GM21367 (cell line): ENCODE results near the gene KAT2B.
"Not testable (repeated sequence)": the region's sequence is repeated elsewhere in the genome, so short reads cannot be mapped to it uniquely, and the experiment has no call there.

Source experiments
- ATAC-seq: cut with Tn5 transposase; IDR thresholded peaks from one replicate; pipeline ENCODE4 v1.9.1; 2021; ENCODE audit not compliant: unreplicated experiment

KAT2B gene

GRCh38 chr3:20039765-20040547 is at the start of gene KAT2B:
KAT2B (plus strand) TSS chr3:20040446; CDS start chr3:20040478, 32 bp downstream.
- peak; percentile 50 for ATAC-seq

- ATAC-seq, result no peak
Observed at GRCh38 chr3:19994796-19995195, 45.5 kb upstream of the KAT2B start.

DNA sequence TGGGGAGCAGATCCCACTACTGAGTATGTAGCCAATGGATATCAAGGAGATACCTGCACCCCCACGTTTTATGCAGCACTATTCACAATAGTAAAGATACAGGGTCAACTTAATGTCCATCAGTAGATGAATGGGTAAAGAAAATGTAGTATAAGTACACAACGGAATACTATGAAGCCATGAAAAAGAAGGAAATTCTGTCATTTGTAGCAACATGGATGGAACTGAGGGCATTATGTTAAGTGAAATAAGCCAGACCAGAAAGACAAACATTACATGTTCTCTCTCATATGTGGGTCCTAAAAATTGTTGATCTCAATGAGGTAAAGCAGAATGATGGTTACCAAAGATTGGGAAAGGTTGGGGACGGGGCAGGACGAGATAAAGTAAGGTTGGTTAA is 42.7 kb upstream of the KAT2B start:
- ATAC-seq, result no peak

DNA sequence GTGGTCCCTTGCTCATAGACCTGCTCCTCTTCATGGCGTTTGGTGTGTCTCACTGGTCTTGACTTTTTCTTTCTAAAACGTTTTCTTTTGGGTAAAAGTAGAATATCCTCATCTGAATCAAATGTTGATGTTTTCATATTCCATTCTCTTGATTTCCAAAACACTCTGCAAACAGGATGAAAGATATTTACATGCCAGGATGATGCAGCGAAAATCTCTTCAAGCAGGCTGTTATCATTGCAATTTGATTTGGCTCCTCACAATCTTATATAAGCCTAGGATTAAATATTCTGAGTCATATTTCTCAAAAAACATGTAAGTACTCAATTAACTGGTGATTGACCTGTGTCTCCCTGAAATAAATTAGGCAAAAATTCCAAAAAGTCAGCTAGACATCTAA is 38.3 kb upstream of the KAT2B start:
- ATAC-seq, result no peak

DNA sequence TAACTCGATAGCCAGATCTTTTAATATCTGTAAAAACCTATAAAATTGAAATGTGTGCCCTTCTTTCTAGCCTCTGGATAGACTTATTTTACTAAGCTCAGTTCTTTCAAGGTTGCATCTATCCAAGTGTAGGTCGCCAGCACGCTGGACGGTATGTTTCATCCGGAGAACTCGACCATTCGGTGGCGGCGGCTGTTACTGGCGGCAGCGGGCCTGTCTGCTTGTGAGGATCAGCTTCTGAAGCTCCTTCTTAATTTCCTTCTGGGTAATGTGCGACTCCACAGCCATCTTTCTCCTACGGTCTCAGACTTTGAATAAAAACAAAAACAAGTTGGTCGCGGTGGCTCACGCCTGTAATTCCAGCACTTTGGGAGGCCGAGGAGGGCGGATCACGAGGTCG is 32.3 kb upstream of the KAT2B start:
- ATAC-seq, result no peak

- no peak for ATAC-seq
Observed at GRCh38 chr3:20008646-20009045, 31.6 kb upstream of the KAT2B start.

- ATAC-seq, result no peak
Observed at GRCh38 chr3:20012164-20012563, 28.1 kb upstream of the KAT2B start, which contains the start of gene PP2D1. PP2D1 (minus strand) TSS chr3:20012264; CDS start chr3:20012072, 192 bp downstream.

GRCh38 chr3:20013396-20013795 is 26.9 kb upstream of the KAT2B start:
- no peak for ATAC-seq

GRCh38 chr3:20015525-20015924 is 24.7 kb upstream of the KAT2B start:
- no peak for ATAC-seq

DNA sequence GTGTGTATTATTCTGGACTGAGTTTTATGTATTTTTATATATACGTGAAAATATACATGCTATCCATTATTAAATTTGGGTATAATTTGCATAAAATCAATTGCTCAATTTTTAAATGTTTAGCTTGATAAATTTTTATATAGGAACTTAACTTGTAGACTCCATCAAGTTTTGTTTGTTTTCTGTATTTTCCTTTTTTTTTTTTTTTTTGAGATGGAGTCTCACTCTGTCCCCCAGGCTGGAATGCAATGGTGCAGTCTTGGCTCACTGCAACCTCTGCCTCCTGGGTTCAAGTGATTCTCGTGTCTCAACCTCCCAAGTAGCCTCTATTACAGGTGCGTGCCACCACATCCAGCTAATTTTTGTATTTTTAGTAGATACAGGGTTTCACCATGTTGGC is 24.2 kb upstream of the KAT2B start:
- ATAC-seq, result not testable (repeated sequence)

GRCh38 chr3:20022954-20023622 is 17.2 kb upstream of the KAT2B start:
- ATAC-seq, result no peak

DNA sequence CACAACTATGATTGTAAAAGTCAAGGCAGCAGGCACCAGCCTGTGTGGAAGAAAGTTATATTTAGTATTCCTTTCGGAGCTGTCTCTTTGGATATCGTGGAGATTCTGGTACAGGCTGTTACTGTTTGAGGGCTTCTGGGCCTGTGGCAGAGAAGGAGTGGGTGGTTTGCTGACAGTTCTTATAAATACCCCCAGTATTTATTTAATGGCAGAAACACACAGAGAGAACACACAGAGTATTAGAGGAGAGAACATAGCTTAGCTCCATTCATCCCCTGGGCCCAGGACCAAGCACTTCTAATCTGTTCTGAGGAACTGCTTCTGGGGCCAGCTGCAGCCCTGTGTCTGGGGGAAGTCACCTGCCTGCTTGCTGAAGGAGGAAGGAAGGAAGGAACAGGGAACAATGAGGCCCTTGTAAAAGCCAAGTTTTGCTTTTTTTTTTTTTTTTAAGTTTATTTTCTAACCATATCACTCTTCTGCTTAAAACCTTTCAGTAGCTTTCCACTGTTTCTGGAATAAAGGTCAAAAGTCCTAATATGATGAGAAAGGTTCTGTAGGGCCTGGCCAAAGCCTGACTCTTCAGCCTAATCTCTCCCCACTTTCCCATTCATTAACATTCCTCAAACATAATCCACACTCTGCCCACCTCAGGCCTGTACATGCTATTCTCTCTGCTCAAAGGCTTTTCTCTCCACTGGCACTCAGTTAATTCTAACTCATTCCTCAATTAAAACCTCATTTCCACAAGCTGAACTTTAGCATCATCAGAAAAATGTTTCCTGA is 16.4 kb upstream of the KAT2B start:
- no peak for ATAC-seq

- ATAC-seq, result no peak
Observed at GRCh38 chr3:20027136-20027535, 13.1 kb upstream of the KAT2B start.

GRCh38 chr3:20028905-20029331 is 11.3 kb upstream of the KAT2B start:
- ATAC-seq, result no peak

GRCh38 chr3:20031939-20032338 is 8.3 kb upstream of the KAT2B start:
- ATAC-seq, result not testable (repeated sequence)

- no peak for ATAC-seq
Observed at GRCh38 chr3:20035019-20035418, 5.2 kb upstream of the KAT2B start.

GRCh38 chr3:20037255-20037996 is 2.8 kb upstream of the KAT2B start:
- no peak for ATAC-seq

DNA sequence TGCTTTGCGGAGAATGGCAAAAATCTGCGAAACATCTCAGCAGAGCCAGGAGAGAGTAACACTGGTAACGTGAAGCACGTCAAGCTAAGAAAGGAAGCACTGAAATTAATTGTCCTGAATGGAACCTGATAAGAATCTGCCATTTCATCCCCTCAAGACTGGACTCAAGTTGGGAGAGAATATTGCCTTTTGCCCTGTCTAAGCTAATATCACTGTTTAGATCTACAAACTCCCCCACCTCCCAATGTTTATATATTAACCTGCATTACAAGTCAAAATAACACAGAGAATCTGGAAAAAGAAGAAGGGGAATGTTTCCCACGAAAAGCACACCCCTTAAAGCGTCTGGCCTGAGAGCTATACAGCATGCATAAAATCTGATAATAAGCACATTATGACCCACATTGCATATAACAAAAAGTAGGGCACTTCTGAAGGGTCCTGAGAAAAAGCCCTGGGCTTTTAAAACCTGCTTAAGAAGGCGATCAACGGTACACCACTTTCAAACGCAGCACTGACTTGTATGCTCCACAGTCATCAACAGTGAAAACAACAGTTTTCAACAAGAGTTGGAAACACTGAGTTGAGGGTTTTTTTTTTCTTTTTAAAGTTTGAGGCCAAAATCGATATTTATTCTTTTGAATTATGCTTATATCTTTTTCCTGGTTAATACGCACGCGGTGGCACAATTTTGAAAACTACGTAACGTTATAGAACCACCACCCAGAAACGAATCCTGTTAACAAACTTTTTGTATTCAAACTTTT is 1.4 kb upstream of the KAT2B start:
- no peak for ATAC-seq

DNA sequence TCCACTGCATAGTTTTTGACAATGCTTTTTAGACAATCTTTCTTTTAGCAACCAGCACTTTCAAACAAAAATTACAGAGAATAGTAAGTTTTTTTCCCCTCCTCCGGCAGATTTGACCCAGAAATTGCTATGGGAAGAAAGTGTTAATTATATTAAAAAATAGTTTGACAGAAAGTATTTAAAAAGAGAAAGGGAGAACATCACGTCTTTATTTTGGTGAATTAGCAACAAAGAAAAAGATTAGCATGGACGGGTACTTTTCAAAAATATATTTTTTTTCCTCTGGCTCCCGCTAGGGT is 831 bp upstream of the KAT2B start:
- no peak for ATAC-seq

DNA sequence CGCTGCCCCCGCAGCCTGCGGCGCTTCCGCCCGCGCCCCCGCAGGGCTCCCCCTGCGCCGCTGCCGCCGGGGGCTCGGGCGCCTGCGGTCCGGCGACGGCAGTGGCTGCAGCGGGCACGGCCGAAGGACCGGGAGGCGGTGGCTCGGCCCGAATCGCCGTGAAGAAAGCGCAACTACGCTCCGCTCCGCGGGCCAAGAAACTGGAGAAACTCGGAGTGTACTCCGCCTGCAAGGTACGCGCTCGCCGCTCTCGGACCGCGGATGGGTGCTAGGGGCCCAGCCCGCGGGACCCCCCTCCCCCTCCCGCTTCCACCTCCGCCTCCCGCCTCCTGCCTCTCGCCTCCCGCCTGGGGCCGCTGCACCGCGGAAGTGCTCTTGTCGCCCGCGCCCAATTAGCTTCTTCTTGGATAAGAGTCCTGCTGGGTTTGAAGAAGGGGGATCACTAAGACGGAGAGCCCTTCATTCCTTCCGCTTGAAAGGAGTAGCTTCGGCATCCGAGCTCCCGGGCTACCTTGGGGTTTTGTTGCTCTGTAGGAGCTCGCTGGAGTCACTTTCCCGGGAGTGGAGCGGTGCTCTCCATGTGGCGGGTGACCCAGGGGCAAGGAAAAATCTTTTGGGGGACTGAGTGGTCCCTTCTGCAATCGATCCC is 426 bp downstream of the KAT2B start:
- peak; percentile 28 for ATAC-seq
